Parathyroid adenoma (tissue), 2 donors: ENCODE measurements around the gene SPATS2L.

ENCODE experiments used
- H2AFZ ChIP-seq: fragments of 300-600 bp; sonication (generic); one replicate; pipeline ENCODE4 v1.7.0; 2017; ENCODE audit warnings: antibody characterized with exemption, mild to moderate bottlenecking
- H3K27ac ChIP-seq: fragments of 300-600 bp; sonication (generic); one replicate; pipeline ENCODE4 v1.7.0; 2017
- H3K27me3 ChIP-seq: fragments of 300-600 bp; sonication (generic); one replicate; pipeline ENCODE4 v1.7.0; 2017; ENCODE audit warnings: low read length; ENCODE audit not compliant: control insufficient read depth, insufficient read depth
- H3K36me3 ChIP-seq: fragments of 300-600 bp; sonication (generic); one replicate; pipeline ENCODE4 v1.7.0; 2017; ENCODE audit warnings: low read length; ENCODE audit not compliant: control insufficient read depth, insufficient read depth
- H3K4me1 ChIP-seq: fragments of 300-600 bp; sonication (generic); one replicate; pipeline ENCODE4 v1.7.0; 2017; ENCODE audit warnings: control low read depth
- H3K4me2 ChIP-seq: fragments of 300-600 bp; sonication (generic); one replicate; pipeline ENCODE4 v1.7.0; 2017; ENCODE audit warnings: low read length
- H3K4me3 ChIP-seq: fragments of 300-600 bp; sonication (generic); one replicate; pipeline ENCODE4 v1.7.0; 2017; ENCODE audit warnings: low read depth, low read length
- H3K79me2 ChIP-seq: fragments of 300-600 bp; sonication (generic); one replicate; pipeline ENCODE4 v1.7.0; 2017; ENCODE audit warnings: control low read depth
- H3K9ac ChIP-seq: fragments of 300-600 bp; sonication (generic); one replicate; pipeline ENCODE4 v1.7.0; 2017; ENCODE audit warnings: mild to moderate bottlenecking
- H3K9me3 ChIP-seq: fragments of 300-600 bp; sonication (generic); one replicate; pipeline ENCODE4 v1.7.0; 2017; ENCODE audit warnings: low read length; ENCODE audit not compliant: control insufficient read depth
- TF ChIP-seq, protein P1 (sequence below): fragments of 300-600 bp; sonication (generic); IDR thresholded peaks from one replicate; pipeline ENCODE4 v1.7.0; 2017; ENCODE audit warnings: antibody characterized with exemption, mild to moderate bottlenecking
- donor health status: primary hyperparathyroidism.

SPATS2L gene

DNA sequence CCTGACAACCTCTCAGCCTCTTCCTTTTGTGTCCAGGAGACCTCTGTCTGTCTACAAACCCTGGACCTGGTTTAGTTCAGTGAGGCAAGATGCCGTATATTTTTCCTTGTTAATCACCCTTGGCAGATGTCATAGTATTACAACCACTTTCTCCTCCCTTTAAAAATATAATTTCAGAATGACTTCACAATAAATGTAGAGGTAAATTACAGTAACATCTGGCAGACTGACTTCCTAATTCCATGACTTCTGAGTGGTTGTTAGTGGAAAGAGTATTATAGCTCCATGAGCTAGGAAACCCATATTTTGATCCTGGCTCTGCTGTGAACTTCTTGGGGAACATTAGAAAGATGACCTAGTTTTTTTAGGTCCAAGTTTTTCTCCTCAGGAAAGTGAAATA is 39.5 kb downstream of the SPATS2L start:
- H3K27me3 ChIP-seq: no peaks in the 10 kb centered on the region
- H3K9ac ChIP-seq: no peak overlapping the region
- H3K36me3 ChIP-seq: no peaks in the 10 kb centered on the region
- H3K4me1 ChIP-seq: peaks cover 6% of the 10 kb centered on the region
- no peak overlapping the region for H3K4me2 ChIP-seq
- H3K79me2 ChIP-seq: peaks cover 25% of the 10 kb centered on the region
- no peaks in the 10 kb centered on the region for H3K9me3 ChIP-seq
- no peak overlapping the region for H2AFZ ChIP-seq
- no peak overlapping the region for H3K4me3 ChIP-seq
- TF ChIP-seq, protein P1, sequence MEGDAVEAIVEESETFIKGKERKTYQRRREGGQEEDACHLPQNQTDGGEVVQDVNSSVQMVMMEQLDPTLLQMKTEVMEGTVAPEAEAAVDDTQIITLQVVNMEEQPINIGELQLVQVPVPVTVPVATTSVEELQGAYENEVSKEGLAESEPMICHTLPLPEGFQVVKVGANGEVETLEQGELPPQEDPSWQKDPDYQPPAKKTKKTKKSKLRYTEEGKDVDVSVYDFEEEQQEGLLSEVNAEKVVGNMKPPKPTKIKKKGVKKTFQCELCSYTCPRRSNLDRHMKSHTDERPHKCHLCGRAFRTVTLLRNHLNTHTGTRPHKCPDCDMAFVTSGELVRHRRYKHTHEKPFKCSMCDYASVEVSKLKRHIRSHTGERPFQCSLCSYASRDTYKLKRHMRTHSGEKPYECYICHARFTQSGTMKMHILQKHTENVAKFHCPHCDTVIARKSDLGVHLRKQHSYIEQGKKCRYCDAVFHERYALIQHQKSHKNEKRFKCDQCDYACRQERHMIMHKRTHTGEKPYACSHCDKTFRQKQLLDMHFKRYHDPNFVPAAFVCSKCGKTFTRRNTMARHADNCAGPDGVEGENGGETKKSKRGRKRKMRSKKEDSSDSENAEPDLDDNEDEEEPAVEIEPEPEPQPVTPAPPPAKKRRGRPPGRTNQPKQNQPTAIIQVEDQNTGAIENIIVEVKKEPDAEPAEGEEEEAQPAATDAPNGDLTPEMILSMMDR: no peak
- H3K27ac ChIP-seq: no peak overlapping the region

DNA sequence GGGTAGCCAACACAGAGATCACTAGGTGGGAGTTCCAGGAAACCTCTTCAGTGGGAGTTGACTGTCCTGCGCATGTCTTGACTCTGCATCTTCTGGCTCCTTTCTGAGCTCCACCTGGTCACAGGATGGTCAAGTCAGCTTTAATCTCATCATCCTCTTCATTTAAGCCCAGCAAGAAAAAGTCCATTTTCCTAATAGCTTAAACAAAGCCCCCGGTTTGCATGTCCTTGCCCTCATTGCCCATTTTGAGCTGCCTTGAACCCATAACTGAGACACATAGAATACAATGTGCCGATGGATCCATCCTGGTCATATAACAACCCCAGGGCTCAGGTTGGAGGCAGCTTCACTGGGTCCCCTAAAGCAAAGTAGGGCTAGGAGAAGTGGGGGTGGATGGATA is 40.8 kb downstream of the SPATS2L start:
- H3K36me3 ChIP-seq: no peaks in the 10 kb centered on the region
- no peak overlapping the region for H3K27ac ChIP-seq
- no peak overlapping the region for H2AFZ ChIP-seq
- H3K4me2 ChIP-seq: no peak overlapping the region
- TF ChIP-seq, protein P1: no peak
- H3K9ac ChIP-seq: no peak overlapping the region
- H3K4me1 ChIP-seq: peaks cover 11% of the 10 kb centered on the region
- no peaks in the 10 kb centered on the region for H3K27me3 ChIP-seq
- peaks cover 21% of the 10 kb centered on the region for H3K79me2 ChIP-seq
- no peak overlapping the region for H3K4me3 ChIP-seq
- no peaks in the 10 kb centered on the region for H3K9me3 ChIP-seq

DNA sequence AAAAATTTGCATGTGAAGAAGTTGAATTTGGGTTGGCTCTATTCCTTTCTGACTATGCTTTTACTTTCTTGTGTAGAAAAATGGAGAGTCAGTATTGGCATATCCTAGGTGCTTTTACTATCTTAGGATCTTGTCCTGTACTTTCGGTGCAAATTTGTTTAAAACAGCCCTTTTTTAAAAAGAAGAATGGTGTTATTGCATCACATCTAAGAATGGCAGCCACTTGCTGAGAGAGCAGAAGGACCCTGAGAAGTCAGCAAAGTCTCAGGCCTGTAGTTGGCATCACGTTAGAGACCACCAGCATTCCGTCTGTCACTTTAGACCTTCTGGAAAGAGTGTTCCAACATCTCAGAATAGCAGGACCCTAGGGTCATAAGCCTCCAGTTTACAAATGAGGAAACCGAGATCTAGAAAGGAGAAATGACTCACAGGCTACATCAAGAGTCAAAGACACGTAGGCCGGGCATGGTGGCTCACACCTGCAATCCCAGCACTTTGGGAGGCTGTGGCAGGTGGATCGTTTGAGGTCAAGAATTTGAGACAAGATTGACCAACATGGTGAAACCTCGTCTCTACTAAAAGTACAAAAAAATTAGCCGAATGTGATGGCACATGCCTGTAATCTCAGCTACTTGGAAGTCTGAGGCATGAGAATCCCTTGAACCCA is 42.5 kb downstream of the SPATS2L start:
- Histone ChIP-seq H2AFZ (no peak overlapping the region), H3K4me1 (peaks cover 24% of the 10 kb centered on the region), H3K27me3 (no peaks in the 10 kb centered on the region), H3K9ac (no peak overlapping the region), H3K27ac (no peak overlapping the region), H3K79me2 (peaks cover 21% of the 10 kb centered on the region), H3K9me3 (no peaks in the 10 kb centered on the region), H3K36me3 (no peaks in the 10 kb centered on the region), H3K4me3 (no peak overlapping the region), H3K4me2 (no peak overlapping the region)
- TF ChIP-seq, protein P1: no peak

DNA sequence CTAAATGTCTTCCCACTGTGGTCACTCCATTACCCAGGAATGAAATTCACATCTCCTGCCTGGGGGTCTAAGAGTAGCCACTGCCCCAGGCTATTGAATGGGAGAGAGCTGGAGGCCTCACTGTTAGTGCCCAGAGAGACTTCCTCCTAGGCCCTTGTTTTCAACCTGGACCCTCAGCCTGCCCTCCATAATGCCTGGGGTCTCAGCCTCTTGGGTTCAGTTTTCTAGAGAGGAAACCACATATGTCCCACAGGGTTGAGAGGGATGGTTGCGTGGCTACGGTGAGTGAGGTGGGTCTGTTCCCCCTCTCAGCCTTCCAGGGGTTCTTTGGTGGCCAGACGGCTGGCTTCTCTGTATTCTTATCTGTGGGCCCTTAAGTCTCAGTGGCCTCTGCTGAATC is 43.4 kb downstream of the SPATS2L start:
- Histone ChIP-seq H3K9me3 (no peaks in the 10 kb centered on the region), H3K27me3 (no peaks in the 10 kb centered on the region), H3K4me1 (peaks cover 27% of the 10 kb centered on the region), H3K4me3 (no peak overlapping the region), H3K36me3 (no peaks in the 10 kb centered on the region), H3K27ac (no peak overlapping the region), H2AFZ (no peak overlapping the region), H3K4me2 (no peak overlapping the region), H3K9ac (no peak overlapping the region), H3K79me2 (peaks cover 17% of the 10 kb centered on the region)
- TF ChIP-seq, protein P1: no peak

DNA sequence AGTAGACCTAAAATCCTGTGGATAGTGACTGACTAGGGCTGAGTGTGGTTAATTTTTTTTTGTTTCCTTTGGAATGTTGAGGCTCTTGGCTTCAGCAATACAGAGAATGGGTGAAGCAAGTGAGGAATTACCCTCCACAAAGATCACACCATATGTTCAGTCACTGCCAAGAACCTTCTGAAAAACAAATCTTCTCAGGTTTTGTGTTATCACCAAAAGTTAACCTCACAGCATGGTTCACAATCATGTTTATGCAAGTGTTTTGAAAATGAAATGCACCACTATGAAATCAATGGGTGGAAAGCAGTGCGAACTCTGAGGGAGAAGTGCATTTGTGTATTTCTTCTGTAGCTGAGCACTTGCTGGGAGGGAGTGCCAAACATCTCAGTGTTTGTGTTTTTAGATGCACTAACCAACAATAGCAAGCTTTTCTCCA is 44.4 kb downstream of the SPATS2L start:
- H3K36me3 ChIP-seq: no peaks in the 10 kb centered on the region
- TF ChIP-seq, protein P1: no peak
- no peak overlapping the region for H3K4me3 ChIP-seq
- H3K9me3 ChIP-seq: no peaks in the 10 kb centered on the region
- H3K4me1 ChIP-seq: peaks cover 28% of the 10 kb centered on the region
- peaks cover 17% of the 10 kb centered on the region for H3K79me2 ChIP-seq
- H3K27me3 ChIP-seq: no peaks in the 10 kb centered on the region
- no peak overlapping the region for H2AFZ ChIP-seq
- H3K9ac ChIP-seq: no peak overlapping the region
- no peak overlapping the region for H3K4me2 ChIP-seq
- no peak overlapping the region for H3K27ac ChIP-seq
